Activated T-cell treated with anti-CD3 and anti-CD28 coated beads for 1 hour (primary cell): Measurements from ENCODE around the gene RHOA.

Experiments used
- DNase-seq: peaks from one replicate; pipeline ENCODE4 v3.0.0-alpha.2; 2020; ENCODE audit warnings: low read depth

Gene RHOA

DNA sequence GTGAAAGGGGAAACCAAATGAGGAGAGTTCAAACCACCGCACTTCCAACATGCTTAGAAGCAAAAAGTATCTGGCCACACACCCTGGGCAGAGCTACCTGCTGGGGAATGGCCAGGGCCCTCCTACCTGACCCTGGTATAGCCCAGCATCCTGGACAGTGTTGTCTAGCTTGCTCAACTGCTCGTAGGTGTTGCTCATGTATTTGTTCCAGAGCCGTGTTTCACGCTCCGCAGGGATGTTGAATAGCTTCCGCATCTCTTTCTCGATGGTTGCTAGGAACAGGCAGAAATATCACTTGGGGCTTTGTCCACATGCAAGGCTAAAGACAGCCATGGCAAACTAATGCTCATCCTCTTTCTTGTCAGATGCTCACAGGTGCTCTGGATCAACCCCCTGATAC lies 87.0 kb downstream of the RHOA start:
- DNase-seq, result no peak

DNA sequence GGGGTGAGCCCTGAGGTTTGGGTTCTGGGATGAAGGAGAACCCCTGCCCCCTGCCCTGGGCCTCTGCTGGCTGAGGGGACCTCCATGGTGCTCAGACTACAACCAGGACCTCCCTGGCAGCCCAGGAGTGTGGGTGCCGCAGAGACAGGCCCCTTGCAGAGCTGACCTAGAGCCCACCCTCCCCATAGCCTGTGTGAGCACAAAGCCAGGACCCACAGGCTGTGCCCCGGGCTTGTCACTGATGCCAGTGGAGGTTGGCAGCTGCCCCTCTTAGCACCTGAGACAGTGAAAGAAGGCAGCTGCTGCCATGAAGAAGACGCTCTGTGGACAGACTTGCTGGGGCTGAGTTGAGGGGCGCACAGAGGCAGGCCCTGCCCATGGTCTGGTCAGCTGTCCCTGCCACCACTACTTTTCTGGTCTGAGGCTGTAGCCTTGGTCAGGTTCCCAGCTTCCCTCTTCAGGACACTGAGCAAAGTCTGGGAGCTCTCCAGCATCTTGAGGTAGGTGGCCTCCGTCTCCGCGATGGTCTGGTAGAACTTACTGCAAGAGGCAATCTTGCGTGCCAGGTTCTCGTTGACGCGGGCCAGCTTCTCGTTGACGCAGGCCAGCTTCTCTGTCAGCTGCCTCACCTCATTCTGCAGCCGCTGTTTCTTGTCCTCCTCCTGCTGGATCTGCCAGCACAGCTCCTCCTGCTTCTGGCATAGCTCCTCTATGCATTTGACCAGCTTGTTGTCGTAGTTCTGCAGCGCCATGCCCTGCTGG lies 94.9 kb downstream of the RHOA start:
- no peak for DNase-seq

DNA sequence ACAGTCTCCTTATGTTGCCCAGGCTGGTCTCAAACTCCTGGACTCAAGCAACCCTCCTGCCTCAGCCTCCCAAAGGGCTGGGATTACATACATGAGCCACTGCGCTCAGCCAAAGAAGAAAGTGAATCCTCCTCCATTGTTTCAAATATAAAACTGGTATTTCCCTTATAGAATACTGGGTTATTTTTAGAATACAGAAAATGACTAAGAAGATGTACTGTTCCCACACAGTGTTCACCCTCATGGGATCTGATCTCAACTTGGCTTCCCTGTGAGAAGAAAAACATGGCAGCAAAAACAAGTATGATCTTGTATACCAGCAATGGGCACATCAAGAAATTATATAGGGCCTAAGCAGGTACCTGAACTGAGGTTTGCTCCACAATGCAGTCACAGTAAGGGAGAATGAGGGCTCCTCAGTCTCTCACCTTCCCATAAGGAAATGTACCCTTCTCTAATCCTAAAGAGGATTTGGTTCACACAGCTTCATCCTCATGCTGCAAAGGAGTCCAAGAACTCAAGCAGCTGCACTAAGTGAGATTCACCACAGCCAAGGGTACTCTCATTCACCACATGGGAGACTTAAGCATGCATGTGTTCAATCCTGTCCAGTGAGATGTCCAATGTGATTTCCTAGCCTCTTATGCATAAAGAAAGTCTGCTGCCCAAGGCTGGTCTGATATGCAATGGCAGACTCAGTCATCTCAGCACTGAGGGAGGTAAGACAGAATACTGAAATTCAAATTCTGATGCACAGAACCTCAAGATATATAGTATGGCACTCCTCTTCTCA lies 97.7 kb downstream of the RHOA start:
- DNase-seq, result no peak

DNA sequence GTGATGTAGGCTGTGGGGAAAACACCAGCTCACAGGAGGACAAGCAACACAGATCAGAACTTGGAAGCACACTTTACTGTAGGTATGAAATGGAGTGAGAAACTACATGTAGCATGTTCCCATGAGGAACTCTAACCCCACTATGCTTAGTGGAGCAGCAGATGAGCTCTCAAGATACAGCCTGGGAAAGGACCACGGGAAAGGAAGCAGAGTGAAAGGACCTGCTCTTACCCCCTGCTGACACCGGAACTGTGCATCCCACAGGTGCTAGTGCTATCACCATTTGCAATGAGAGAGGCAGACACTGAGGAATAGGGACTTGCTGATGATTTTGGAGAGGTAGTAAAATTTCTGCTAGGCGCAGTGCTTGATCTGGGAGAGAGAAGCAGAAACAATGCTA lies 100.5 kb downstream of the RHOA start:
- DNase-seq, result no peak

GRCh38 chr3:49310677-49311076 lies 101.1 kb downstream of the RHOA start:
- DNase-seq, result no peak
